ENCODE results near the gene SNAP91.

DNA sequence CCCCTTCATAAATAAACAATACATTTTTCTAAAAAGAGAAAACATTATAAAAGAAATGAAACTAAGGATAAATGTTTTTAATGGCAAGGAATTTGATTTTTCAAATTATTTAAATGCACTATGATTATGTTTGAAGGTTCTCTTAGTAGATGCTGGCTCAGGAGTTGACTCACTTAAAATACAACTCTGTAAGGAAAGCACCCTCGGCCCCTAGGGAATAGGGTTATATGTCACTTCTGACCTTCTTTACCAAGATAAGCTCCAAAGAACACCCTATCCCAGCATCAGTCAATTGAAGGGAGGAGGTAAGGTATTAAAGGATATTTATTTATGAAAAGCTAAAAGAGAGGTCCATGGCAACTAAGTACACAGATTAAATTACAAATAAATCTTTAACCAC, 6.8 kb downstream of the SNAP91 start:
- TF ChIP-seq POLR2AphosphoS5 (IDR thresholded peaks at IDR 0.05; ENCODE audit: insufficient read depth, low read depth, low read length) = no peak
- TF ChIP-seq POLR2A (IDR thresholded peaks at IDR 0.05; ENCODE audit: low read depth, low read length) = no peak
- TF ChIP-seq GATA2 (IDR thresholded peaks at IDR 0.05; ENCODE audit: insufficient read depth, insufficient read length, low read depth, low read length) = no peak
- TF ChIP-seq, protein P1, sequence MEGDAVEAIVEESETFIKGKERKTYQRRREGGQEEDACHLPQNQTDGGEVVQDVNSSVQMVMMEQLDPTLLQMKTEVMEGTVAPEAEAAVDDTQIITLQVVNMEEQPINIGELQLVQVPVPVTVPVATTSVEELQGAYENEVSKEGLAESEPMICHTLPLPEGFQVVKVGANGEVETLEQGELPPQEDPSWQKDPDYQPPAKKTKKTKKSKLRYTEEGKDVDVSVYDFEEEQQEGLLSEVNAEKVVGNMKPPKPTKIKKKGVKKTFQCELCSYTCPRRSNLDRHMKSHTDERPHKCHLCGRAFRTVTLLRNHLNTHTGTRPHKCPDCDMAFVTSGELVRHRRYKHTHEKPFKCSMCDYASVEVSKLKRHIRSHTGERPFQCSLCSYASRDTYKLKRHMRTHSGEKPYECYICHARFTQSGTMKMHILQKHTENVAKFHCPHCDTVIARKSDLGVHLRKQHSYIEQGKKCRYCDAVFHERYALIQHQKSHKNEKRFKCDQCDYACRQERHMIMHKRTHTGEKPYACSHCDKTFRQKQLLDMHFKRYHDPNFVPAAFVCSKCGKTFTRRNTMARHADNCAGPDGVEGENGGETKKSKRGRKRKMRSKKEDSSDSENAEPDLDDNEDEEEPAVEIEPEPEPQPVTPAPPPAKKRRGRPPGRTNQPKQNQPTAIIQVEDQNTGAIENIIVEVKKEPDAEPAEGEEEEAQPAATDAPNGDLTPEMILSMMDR (IDR thresholded peaks at IDR 0.05; ENCODE audit: extremely low read depth in 1 of 2, insufficient read depth in 1 of 2, low read depth in 1 of 2, low read length in 2 of 2) = no peak
- no peak for TF ChIP-seq EZH2 (IDR thresholded peaks at IDR 0.05; ENCODE audit: borderline replicate concordance, low read depth, low read length, severe bottlenecking)
- TF ChIP-seq FOS (IDR thresholded peaks at IDR 0.05; ENCODE audit: borderline replicate concordance, insufficient read depth, low read length) = no peak
- TF ChIP-seq, protein P2, sequence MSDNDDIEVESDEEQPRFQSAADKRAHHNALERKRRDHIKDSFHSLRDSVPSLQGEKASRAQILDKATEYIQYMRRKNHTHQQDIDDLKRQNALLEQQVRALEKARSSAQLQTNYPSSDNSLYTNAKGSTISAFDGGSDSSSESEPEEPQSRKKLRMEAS (IDR thresholded peaks at IDR 0.05; ENCODE audit: insufficient read depth, insufficient read length) = no peak
